Kidney (tissue), 14 donors: ENCODE data around the gene LTBP2. TPM values are rescaled to one million over a fixed set of nuclear protein-coding genes. Genes with fewer than 3 reads are reported as not detected.
A peak's percentile ranks its signal among the peaks of the same experiment; 100 is the strongest.

Source experiments
- DNase-seq, 5 donors: peaks; one replicate each; pipeline ENCODE4 v3.0.0-alpha.2; 2013 to 2020
- FAIRE-seq: peaks from 2 replicates; lab custom pipeline; 2012; peaks lifted over from hg19 to GRCh38; lab: Jason Lieb, UNC
- H3K27ac ChIP-seq, 2 donors: one replicate each; pipeline ENCODE4 v1.7.0; 2013; ENCODE audit warnings: low read depth in 2 of 2, low read length in 2 of 2, inconsistent platforms in 1 of 2
- H3K27me3 ChIP-seq: one replicate; pipeline ENCODE4 v1.7.1; 2013; ENCODE audit warnings: low read length, inconsistent platforms; ENCODE audit not compliant: control insufficient read depth, insufficient read depth
- H3K36me3 ChIP-seq, 3 donors: one replicate each; pipeline versions ENCODE4 v1.7.0 to v1.7.1; 2013; ENCODE audit warnings: low read length in 3 of 3, control low read depth in 1 of 3, inconsistent platforms in 1 of 3; ENCODE audit not compliant: insufficient read depth in 3 of 3, control insufficient read depth in 2 of 3
- H3K4me1 ChIP-seq, 3 donors: one replicate each; pipeline versions ENCODE4 v1.7.0 to v1.7.1; 2013; ENCODE audit warnings: low read length in 3 of 3, inconsistent platforms in 1 of 3, low read depth in 1 of 3; ENCODE audit not compliant: control insufficient read depth in 2 of 3, insufficient read depth in 2 of 3
- H3K4me3 ChIP-seq, 3 donors: one replicate each; pipeline versions ENCODE4 v1.7.0 to v1.8.1; 2013; ENCODE audit warnings: low read length in 3 of 3, control low read depth in 1 of 3, inconsistent platforms in 1 of 3
- H3K9ac ChIP-seq, 3 donors: one replicate each; pipeline versions ENCODE4 v1.7.0 to v1.7.1; 2013; ENCODE audit warnings: low read length in 3 of 3, control low read depth in 1 of 3, inconsistent platforms in 1 of 3
- H3K9me3 ChIP-seq, 3 donors: one replicate each; pipeline versions ENCODE4 v1.7.0 to v1.7.1; 2013; ENCODE audit warnings: low read length in 3 of 3, control low read depth in 1 of 3, inconsistent platforms in 1 of 3; ENCODE audit not compliant: control insufficient read depth in 2 of 3, insufficient read depth in 1 of 3
- intact Hi-C: fragments of 100-400 bp; cut with DNase I; formaldehyde crosslinking; loops from one replicate; pipeline ENCODE4 v1.11.1; 2022
- polyA plus RNA-seq: library from polyadenylated mRNA; stranded (reverse); fragments of 350-450 nt; fragmentation: Illumina TruSeq; extraction: RNeasy Lipid Tissue Mini Kit (QIAGEN cat#74804); gene quantifications from one replicate; pipeline ENCODE4 v1.2.3, GENCODE V29; 2014; ENCODE audit warnings: low read depth, low replicate concordance; ENCODE audit not compliant: insufficient read depth
- total RNA-seq: library from RNA; stranded (reverse); fragmentation: NEBNext Ultra II Directional; extraction: Animal tissue kit (Norgen Biotek cat#: 25700); gene quantifications from one replicate; pipeline ENCODE4 v1.2.1, GENCODE V29; 2021
- TF ChIP-seq, protein P1 (sequence below): IDR thresholded peaks from 3 replicates; pipeline ENCODE4 v1.5.1; 2012; ENCODE audit warnings: mild to moderate bottlenecking, moderate library complexity, borderline replicate concordance; ENCODE audit not compliant: insufficient read depth; ENCODE audit errors: extremely low read depth
- donor health status: control.
- donor health status: control.
- donor health status: control.
- donor health status: control.
- donor health status: control.
- donor health status: DM: yes; HTN: yes; CAD: no.
- donor health status: Normal renal cell carcinoma (clear cell type).

The LTBP2 gene
- total and polyA plus RNA-seq, 2 donors from 2014 or later: 2.9 to 10.4 TPM

DNA sequence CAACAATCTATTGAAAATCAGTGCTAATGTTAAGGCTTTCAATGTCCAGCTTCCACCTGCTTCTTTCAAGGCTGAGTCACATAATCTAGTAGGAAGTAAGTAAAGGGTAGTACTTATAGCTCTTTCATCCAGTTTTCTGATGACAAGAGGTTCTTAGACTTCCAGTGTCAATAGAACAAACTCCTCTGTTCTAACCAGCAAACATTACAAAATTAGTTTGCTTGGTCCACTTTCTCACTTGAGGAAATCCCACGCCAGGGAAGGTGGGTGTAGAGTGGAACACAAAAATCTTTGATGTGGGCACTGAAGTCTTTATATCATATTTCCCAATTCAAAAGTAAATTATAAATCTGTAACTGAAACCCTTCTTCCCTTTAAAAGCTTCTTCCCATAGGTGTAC, 121.6 kb downstream of the LTBP2 start:
- peaks cover 2 to 11% (median 6%) of the 10 kb centered on the region in 3 donors for H3K4me1 ChIP-seq
- intact Hi-C loops: no loop called here
- peaks cover 0 to 4% (median 0%) of the 10 kb centered on the region in 3 donors for H3K36me3 ChIP-seq
- FAIRE-seq: no peak
- TF ChIP-seq, protein P1, sequence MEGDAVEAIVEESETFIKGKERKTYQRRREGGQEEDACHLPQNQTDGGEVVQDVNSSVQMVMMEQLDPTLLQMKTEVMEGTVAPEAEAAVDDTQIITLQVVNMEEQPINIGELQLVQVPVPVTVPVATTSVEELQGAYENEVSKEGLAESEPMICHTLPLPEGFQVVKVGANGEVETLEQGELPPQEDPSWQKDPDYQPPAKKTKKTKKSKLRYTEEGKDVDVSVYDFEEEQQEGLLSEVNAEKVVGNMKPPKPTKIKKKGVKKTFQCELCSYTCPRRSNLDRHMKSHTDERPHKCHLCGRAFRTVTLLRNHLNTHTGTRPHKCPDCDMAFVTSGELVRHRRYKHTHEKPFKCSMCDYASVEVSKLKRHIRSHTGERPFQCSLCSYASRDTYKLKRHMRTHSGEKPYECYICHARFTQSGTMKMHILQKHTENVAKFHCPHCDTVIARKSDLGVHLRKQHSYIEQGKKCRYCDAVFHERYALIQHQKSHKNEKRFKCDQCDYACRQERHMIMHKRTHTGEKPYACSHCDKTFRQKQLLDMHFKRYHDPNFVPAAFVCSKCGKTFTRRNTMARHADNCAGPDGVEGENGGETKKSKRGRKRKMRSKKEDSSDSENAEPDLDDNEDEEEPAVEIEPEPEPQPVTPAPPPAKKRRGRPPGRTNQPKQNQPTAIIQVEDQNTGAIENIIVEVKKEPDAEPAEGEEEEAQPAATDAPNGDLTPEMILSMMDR: no peak
- no peaks in the 10 kb centered on the region for H3K9me3 ChIP-seq
- no peaks in the 10 kb centered on the region for H3K27me3 ChIP-seq
- no peak overlapping the region for H3K9ac ChIP-seq
- DNase-seq: no peak
- H3K27ac ChIP-seq: no peak overlapping the region
- H3K4me3 ChIP-seq: no peak overlapping the region

DNA sequence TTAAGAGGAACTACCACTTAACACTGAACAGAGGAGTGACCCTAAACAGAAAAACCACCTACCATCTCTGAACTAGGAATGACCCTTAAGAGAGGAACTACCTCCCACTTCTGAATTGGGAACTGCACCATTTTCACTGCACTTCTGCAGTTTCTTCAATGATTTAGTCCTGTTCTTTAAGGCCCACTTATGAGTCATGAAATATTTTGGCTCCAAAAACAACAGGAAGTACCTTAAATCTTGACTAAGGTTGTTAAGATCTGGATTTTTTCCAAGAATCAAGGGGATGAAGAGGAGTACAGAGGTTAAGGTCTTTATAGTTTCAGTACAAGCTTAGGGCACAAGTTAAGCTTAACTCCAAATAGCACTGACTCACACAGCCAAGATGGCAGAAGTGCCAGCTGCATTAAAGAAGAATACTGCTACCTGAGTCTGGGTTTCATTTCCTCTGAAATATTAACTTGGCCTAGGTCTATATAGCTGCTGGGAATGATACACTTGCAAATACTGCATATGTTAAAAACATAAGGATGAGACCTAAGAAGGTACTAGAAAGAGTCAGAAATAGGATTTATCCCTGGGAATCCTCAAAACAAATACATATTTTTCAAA, 123.1 kb downstream of the LTBP2 start:
- Histone ChIP-seq H3K9me3 (no peaks in the 10 kb centered on the region), H3K9ac (no peak overlapping the region), H3K4me3 (no peak overlapping the region), H3K4me1 (peaks cover 2 to 7% (median 6%) of the 10 kb centered on the region in 3 donors), H3K27ac (no peak overlapping the region), H3K27me3 (no peaks in the 10 kb centered on the region), H3K36me3 (peaks cover 0 to 8% (median 5%) of the 10 kb centered on the region in 3 donors)
- intact Hi-C loops: no loop called here
- TF ChIP-seq, protein P1: no peak
- FAIRE-seq (no peak), DNase-seq (peak in 2 of 5 donors; percentile 36 to 47)

DNA sequence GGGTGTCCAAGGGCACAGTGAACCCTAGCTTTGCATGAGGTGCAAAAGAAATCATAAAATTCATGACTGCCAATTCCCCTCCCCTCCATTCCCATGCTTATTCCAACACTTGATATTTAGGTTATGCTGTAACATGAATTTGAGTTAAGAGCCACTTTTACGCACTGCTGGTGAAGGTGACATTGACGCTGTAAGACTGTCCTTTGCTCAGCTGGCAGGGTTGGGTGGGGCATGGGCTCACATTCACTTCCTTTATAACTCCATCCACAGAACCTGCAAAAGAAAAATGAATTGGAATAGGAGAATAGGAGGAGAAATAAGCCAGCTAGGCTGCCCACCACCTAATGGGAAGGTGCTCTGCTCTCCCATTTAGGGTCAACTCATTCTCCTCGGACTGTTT, 125.9 kb downstream of the LTBP2 start:
- Histone ChIP-seq H3K4me3 (no peak overlapping the region), H3K9me3 (no peaks in the 10 kb centered on the region), H3K36me3 (peaks cover 0 to 20% (median 18%) of the 10 kb centered on the region in 3 donors), H3K9ac (no peak overlapping the region), H3K27ac (no peak overlapping the region), H3K27me3 (no peaks in the 10 kb centered on the region), H3K4me1 (peaks cover 0 to 2% (median 0%) of the 10 kb centered on the region in 3 donors)
- TF ChIP-seq, protein P1: no peak
- intact Hi-C loops: no loop called here
- FAIRE-seq: no peak
- DNase-seq: no peak
